ENCODE measurements around the gene ARFRP1.

DNA sequence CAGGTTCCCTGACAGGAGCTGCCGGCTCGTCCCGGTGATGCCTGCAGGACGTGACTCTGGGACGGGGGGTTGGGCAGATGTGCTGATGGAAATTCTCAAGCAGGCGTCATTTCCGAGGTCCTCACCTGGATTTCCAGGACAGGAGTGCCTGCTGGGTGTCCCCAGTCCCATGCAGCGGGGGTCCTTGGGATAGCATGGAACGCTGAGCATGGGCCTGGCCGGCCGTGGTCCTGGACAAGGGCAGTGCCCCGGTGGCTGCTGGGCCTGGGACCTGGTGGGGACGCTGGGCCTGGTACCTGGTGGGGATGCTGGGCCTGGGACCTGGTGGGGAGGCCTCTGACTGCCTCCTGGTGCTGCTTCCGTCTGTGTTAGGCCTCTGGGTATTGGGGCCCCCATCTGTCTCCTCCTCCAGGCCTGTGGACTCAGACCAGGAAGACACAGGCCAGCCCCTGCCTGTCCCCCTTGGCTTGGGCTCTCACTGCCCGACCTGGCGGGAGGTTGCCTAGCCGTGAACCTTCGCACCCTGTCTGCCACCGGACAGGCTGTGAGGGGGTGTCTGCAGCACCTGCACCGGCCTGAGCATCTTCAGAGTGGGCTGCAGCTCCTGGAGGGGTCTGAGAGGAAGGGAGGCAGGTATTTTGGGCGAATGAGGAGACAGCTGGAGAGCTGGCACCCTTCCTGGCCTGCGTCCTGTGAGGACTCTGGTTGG, 43.5 kb downstream of the ARFRP1 start:
- TF ChIP-seq, protein P1, sequence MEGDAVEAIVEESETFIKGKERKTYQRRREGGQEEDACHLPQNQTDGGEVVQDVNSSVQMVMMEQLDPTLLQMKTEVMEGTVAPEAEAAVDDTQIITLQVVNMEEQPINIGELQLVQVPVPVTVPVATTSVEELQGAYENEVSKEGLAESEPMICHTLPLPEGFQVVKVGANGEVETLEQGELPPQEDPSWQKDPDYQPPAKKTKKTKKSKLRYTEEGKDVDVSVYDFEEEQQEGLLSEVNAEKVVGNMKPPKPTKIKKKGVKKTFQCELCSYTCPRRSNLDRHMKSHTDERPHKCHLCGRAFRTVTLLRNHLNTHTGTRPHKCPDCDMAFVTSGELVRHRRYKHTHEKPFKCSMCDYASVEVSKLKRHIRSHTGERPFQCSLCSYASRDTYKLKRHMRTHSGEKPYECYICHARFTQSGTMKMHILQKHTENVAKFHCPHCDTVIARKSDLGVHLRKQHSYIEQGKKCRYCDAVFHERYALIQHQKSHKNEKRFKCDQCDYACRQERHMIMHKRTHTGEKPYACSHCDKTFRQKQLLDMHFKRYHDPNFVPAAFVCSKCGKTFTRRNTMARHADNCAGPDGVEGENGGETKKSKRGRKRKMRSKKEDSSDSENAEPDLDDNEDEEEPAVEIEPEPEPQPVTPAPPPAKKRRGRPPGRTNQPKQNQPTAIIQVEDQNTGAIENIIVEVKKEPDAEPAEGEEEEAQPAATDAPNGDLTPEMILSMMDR (IDR thresholded peaks at IDR 0.05 in 8 of 11, conservative IDR thresholded peaks at IDR 0.05 in 3 of 11), result no peak
- TF ChIP-seq POLR2AphosphoS5 (IDR thresholded peaks at IDR 0.05), result no peak

Measured in spleen (tissue), 7 donors.